Measurements from ENCODE around the gene CDCP2.

Gene CDCP2

DNA sequence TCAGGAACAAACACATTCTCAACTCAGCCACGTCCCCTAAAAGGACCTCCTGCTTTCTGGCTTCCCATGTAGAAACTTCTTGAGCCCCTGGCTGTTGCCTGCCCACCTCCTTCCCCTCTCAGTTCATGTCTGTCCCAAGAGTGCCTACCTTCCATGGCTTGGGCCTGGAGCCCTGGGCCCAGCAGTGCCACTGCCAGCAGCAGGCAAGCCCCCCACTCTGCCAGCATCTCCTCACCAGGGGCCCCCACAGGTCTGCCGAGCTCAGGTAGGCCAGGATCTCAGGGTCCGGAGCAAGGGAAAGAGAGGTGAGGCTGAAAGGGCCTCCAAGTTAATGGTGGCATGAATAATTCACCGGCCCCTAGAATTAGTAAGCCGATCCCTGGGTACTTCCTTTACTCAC is at the start of gene CDCP2:
Gene CDCP2 (minus strand): TSS at position 305 of the 400 bp plus-strand sequence. CDS start 78 bp downstream, at position 227.
- Histone ChIP-seq H3K4me1 (ENCODE audit: insufficient read depth, low read length, severe bottlenecking) (no peaks in the 10 kb centered on the region), H3K79me2 (ENCODE audit: insufficient read depth, low read length) (no peaks in the 10 kb centered on the region), H3K9me2 (ENCODE audit: low read depth, low read length) (no peaks in the 10 kb centered on the region), H2AFZ (ENCODE audit: low read length) (no peak within 1 kb of the TSS), H3K36me3 (ENCODE audit: insufficient read depth, low read length) (no peaks in the 10 kb centered on the region), H3K27me3 (ENCODE audit: insufficient read depth, low read length) (no peaks in the 10 kb centered on the region; the same call in 1 of the 2 replicates), H4K20me1 (ENCODE audit: insufficient read depth, low read length) (no peaks in the 10 kb centered on the region), H3K4me3 (ENCODE audit: low read depth, low read length, poor library complexity, severe bottlenecking) (no peak within 1 kb of the TSS), H3K9ac (ENCODE audit: low read length) (no peak within 1 kb of the TSS), H3F3A (ENCODE audit: insufficient read depth, low read length) (no peaks in the 10 kb centered on the region), H3K4me2 (ENCODE audit: low read length) (no peak within 1 kb of the TSS), H3K9me3 (ENCODE audit: low read length) (no peaks in the 10 kb centered on the region), H3K27ac (ENCODE audit: low read depth, low read length, poor library complexity, severe bottlenecking) (no peak within 1 kb of the TSS)
- TF ChIP-seq EZH2 (IDR thresholded peaks at IDR 0.05; ENCODE audit: borderline replicate concordance, low read length), result no peak
- TF ChIP-seq, protein P1, sequence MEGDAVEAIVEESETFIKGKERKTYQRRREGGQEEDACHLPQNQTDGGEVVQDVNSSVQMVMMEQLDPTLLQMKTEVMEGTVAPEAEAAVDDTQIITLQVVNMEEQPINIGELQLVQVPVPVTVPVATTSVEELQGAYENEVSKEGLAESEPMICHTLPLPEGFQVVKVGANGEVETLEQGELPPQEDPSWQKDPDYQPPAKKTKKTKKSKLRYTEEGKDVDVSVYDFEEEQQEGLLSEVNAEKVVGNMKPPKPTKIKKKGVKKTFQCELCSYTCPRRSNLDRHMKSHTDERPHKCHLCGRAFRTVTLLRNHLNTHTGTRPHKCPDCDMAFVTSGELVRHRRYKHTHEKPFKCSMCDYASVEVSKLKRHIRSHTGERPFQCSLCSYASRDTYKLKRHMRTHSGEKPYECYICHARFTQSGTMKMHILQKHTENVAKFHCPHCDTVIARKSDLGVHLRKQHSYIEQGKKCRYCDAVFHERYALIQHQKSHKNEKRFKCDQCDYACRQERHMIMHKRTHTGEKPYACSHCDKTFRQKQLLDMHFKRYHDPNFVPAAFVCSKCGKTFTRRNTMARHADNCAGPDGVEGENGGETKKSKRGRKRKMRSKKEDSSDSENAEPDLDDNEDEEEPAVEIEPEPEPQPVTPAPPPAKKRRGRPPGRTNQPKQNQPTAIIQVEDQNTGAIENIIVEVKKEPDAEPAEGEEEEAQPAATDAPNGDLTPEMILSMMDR (IDR thresholded peaks at IDR 0.05; ENCODE audit: low read length), result no peak

DNA sequence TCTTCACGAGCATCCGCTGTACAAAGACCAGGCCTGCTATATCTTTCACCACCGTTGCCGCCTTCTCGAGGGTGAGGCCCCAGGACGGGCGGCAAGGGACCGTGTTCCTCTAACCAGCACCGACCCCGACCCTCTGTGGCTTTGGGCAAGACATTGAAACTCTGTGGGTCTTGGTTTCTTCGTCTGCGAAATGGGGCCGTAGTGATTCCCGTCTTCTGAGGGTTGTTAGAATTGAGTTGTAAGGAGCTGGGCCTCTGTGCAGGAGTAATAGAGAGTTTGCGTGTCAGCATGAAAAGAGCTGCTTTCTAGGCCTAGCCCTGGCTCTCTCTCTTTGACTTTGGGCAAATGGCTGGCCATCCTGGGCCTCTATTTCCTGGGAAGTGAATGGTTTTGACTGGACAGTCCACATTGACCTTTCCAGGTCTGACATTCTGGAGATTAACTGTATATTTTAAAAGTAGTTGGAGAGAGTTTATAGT is 47.8 kb upstream of the CDCP2 start:
- Histone ChIP-seq H3F3A (ENCODE audit: insufficient read depth, low read length) (no peaks in the 10 kb centered on the region), H3K79me2 (ENCODE audit: insufficient read depth, low read length) (peaks cover 29% of the 10 kb centered on the region)

DNA sequence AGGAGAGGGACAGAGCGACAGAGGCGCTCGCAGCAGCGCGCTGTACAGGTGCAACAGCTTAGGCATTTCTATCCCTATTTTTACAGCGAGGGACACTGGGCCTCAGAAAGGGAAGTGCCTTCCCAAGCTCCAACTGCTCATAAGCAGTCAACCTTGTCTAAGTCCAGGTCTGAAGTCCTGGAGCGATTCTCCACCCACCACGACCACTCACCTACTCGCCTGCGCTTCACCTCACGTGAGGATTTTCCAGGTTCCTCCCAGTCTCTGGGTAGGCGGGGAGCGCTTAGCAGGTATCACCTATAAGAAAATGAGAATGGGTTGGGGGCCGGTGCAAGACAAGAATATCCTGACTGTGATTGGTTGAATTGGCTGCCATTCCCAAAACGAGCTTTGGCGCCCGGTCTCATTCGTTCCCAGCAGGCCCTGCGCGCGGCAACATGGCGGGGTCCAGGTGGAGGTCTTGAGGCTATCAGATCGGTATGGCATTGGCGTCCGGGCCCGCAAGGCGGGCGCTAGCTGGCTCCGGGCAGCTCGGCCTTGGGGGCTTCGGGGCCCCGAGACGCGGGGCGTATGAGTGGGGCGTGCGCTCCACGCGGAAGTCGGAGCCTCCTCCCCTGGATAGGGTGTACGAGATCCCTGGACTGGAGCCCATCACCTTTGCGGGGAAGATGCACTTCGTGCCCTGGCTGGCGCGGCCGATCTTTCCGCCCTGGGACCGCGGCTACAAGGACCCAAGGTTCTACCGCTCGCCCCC is 47.1 kb upstream of the CDCP2 start, which contains the start of the genes CYB5RL and MRPL37:
Gene CYB5RL (minus strand): TSS at position 266 of the 754 bp plus-strand sequence. CDS start 4,414 bp downstream, outside the sequence.
Gene MRPL37 (plus strand): TSS at position 403 of the 754 bp plus-strand sequence. CDS start 77 bp downstream, at position 480.
- peak within 1 kb of the TSS; percentile 98 for H3K4me2 ChIP-seq (ENCODE audit: low read length)
- H3K4me3 ChIP-seq (ENCODE audit: low read depth, low read length, poor library complexity, severe bottlenecking), result peak within 1 kb of the TSS; percentile 78
- H4K20me1 ChIP-seq (ENCODE audit: insufficient read depth, low read length), result no peaks in the 10 kb centered on the region
- no peaks in the 10 kb centered on the region for H3K9me3 ChIP-seq (ENCODE audit: low read length)
- TF ChIP-seq EZH2 (IDR thresholded peaks at IDR 0.05; ENCODE audit: borderline replicate concordance, low read length), result no peak
- TF ChIP-seq, protein P1 (IDR thresholded peaks at IDR 0.05; ENCODE audit: low read length), result no peak
- H3K27me3 ChIP-seq (ENCODE audit: insufficient read depth, low read length), result no peaks in the 10 kb centered on the region
- peaks cover 25% of the 10 kb centered on the region; the same call in 1 of the 2 replicates for H3K36me3 ChIP-seq (ENCODE audit: insufficient read depth, low read length)
- H3K79me2 ChIP-seq (ENCODE audit: insufficient read depth, low read length), result peaks cover 29% of the 10 kb centered on the region
- H3K9ac ChIP-seq (ENCODE audit: low read length), result peak within 1 kb of the TSS; percentile 87
- H3K9me2 ChIP-seq (ENCODE audit: low read depth, low read length), result no peaks in the 10 kb centered on the region
- H2AFZ ChIP-seq (ENCODE audit: low read length), result 0 out of 2 replicates have a peak within 1 kb of the TSS, but pooled peaks have one; percentile 13
- H3K27ac ChIP-seq (ENCODE audit: low read depth, low read length, poor library complexity, severe bottlenecking), result peak within 1 kb of the TSS; percentile 23
- H3F3A ChIP-seq (ENCODE audit: insufficient read depth, low read length), result no peaks in the 10 kb centered on the region
- peaks cover 32% of the 10 kb centered on the region for H3K4me1 ChIP-seq (ENCODE audit: insufficient read depth, low read length, severe bottlenecking)

More for the DNA sequence above, 47.8 kb upstream of the CDCP2 start:
- H3K4me1 ChIP-seq (ENCODE audit: insufficient read depth, low read length, severe bottlenecking), result peaks cover 32% of the 10 kb centered on the region
- no peaks in the 10 kb centered on the region for H4K20me1 ChIP-seq (ENCODE audit: insufficient read depth, low read length)
- H3K9ac ChIP-seq (ENCODE audit: low read length), result peak overlapping the region; percentile 87
- H3K27me3 ChIP-seq (ENCODE audit: insufficient read depth, low read length), result no peaks in the 10 kb centered on the region
- H3K4me2 ChIP-seq (ENCODE audit: low read length), result peak overlapping the region; percentile 82
- H3K9me3 ChIP-seq (ENCODE audit: low read length), result no peaks in the 10 kb centered on the region
- H3K27ac ChIP-seq (ENCODE audit: low read depth, low read length, poor library complexity, severe bottlenecking), result peak overlapping the region; percentile 23
- H2AFZ ChIP-seq (ENCODE audit: low read length), result no peak overlapping the region
- H3K36me3 ChIP-seq (ENCODE audit: insufficient read depth, low read length), result peaks cover 29% of the 10 kb centered on the region
- H3K9me2 ChIP-seq (ENCODE audit: low read depth, low read length), result no peaks in the 10 kb centered on the region
- H3K4me3 ChIP-seq (ENCODE audit: low read depth, low read length, poor library complexity, severe bottlenecking), result peak overlapping the region; percentile 78
- no peak for TF ChIP-seq EZH2 (IDR thresholded peaks at IDR 0.05; ENCODE audit: borderline replicate concordance, low read length)
- TF ChIP-seq, protein P1 (IDR thresholded peaks at IDR 0.05; ENCODE audit: low read length), result no peak
